HUDEP-2 (cell line): ENCODE data around the gene CDH13.

Experiments
- DNase-seq, 76 experiments: peaks; one replicate each; lab custom pipeline; 2025; ENCODE audit not compliant: unreplicated experiment in 76 of 76; lab: John Stamatoyannopoulos, UW

CDH13 gene

DNA sequence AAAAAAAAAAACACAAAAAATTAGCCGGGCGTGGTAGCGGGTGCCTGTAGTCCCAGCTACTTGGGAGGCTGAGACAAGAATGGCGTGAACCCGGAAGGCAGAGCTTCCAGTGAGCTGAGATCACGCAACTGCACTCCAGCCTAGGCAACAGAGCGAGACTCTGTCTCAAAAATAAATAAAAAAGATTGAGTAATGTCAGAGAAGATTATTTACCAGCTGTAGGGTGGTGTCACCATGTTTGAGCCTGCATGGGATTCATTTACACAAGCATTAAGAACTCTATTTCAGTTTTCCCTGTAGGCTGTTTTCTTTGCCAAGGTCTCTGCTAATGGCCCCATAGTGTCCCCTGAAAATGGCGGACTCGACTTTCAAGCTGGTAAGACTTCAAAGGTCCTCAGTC lies 575.0 kb downstream of the CDH13 start:
- DNase-seq = no peak

DNA sequence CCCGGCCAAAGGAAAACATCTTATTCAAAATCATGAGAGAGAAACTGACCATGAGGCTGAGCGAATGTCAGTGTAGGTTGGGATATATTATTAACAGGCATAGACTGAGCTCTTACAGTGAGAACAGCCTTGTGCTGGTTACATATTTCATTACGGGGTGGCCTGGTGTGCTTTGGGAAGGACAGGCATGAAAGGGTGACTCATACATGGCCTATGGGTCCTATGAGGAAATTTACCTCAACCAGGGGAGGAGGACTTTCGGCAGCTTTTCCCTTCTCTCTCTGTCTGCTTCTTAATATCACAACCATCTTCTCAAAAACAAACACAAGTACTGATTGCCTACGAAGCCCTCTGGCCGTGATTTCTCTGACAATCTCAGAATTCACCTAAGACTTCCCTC lies 579.1 kb downstream of the CDH13 start:
- DNase-seq = no peak

DNA sequence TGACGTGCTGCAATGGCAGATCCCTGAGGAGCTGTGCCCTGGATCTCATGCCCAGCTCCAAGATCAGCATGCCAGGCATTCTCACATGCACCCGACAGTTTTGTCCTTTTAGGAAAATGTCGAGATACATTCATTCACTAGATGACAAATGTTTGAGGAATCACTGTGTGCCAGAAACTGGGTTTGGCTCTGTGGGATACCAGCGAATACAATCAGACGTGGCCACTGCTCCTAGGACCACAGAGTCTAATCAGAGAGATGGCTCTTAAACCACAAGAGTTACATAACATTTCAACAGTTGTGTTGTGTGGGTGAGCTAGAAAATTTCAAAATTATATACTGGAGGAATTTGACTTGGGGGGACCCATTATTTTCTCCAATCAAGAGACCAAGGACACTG lies 579.7 kb downstream of the CDH13 start:
- DNase-seq = no peak

DNA sequence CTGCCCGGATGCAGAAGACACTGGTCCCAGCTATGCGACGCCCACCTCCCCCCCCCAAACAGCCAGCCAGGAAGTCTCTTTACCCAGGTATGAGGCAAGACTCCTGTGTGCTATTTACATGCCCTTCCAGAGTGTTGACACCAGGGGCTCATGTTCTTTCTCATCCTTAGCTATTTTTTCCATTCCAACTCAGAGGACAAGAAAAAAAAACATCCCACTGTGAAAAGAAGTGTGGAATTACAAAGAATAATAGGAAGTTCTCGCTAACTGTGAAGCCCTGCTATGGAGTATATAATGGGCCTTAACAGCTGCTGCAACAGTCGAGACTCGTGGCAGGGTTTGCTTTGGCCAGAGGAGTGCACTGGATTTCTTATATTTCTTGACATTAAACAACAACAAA lies 584.9 kb downstream of the CDH13 start:
- DNase-seq = no peak

DNA sequence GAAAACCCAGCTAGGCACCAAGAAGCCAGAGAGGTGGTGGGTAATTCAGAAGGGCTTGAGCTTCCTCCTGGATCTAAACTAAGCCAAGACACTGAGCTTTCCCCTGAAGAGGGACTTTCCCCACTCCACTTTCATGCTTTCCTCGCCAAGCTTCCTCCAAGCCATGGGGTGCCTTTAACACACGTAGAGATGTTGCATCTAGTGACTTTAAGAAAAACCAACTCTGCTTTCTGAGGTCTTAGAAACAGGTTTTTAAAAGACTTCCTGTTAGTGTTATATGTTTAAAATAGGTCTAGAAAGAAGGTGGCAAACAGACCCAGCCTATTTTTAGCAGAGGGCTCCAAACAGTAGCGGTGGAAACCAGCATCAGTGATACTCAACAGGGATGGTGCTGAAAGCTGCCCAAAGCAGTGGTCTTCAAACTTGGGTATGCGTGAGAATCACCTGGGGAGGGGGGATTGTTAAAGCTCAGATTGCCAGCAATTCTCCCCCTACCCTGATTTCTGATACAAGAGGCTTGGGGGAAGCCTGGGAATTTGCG lies 585.6 kb downstream of the CDH13 start:
- DNase-seq = no peak

DNA sequence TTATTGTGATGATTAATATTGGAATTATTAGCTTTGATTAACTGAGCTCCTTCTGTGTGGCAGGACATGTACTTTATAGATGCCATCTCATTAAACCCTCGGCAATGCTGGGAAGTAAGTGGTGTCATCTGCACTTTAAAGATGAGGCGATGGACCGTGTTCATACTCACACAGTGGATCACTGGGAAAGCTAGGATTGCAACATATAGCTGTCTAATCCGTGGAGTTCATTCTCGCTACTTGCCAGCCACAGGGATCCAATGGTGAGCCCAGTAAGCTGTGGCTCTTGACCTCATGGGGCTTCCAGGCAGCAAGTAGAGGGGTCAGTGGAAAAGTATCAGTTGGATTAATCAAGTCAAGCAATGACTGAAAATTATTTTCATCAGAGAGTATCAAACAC lies 587.9 kb downstream of the CDH13 start:
- no peak for DNase-seq

DNA sequence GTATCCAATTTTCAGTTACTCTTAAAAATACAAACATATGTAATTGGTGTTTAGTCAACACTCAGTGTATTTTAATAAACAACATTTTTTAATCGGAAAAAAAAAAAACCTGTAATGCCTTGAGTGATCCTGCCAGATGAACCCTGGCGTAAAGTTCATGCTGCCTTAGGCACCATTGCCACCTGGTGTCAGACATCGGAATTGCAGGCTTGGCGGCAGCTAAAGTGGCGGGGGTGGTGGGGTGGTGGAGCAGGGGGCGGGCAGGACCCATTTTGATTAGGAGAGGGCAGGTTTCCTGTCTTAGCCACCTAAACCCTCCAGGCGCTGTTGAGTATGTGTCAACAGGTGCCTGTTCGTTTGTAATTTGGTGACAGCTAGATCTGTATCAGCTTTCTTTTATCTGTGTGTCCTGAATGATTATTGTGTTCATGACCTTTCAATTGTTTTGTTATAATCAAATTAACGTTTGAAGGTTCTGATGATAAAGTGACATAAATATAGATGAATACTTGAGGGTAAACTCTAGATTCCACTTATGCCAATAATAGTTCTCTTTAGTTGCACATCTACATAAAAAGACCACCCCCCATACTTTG lies 588.7 kb downstream of the CDH13 start:
- DNase-seq = peak in 31 of 76 experiments; percentile 1 to 44 (median 20)

DNA sequence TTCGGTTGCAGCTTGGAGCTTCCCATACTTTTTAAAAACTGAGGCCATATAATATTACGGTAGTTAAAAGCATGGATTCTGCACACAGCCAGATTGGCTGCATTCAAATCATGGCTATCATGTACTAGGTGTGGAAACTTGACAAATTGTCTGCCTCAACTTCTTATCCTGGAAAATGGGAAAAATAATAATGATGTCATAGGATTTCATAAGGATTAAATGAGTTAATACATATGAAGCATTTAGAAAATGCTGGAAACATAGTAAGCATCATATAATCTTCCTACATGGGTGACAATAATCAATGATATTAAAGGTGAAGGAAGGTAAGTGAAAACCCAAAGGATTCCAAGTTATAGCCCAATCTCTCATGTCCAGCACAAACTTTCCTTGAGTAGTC lies 592.5 kb downstream of the CDH13 start:
- no peak for DNase-seq

DNA sequence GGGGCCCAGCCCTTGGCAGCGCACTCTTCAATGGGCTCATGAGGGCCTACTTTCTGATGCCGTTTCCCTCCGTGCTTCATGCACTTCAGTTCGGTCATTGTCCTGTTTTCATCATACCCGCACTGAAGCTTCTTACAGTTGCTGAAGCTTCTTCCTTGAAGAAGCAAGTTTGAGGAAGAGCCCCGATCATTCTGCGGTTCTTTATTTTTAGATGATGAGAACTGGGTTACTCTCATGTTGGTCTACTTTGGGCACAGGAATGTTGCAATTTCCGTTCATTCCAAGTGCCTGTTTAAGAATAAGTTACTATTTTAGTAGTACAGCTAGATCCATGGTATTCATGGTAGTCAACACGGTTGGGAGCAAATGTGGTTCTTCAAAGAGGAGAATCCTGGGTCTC lies 593.3 kb downstream of the CDH13 start:
- DNase-seq = no peak

DNA sequence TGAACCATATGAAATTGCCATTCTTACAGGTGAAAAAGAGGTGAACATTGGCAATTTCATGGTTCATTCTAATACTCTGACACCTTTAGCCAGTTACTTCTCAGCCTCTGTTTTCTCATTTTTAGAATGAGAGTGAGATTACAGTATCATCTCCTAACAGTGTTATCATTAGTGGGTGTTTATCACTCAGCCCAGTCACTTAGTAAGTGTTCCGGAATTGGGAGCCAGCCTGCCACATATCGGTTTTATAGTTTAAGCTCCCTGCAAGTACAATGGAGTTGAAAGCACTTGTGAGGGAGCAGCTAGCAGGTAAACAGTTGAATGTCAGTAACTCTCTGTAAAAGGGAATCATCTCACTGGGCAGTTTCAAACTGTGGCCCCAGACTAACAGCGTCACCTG lies 597.9 kb downstream of the CDH13 start:
- DNase-seq = no peak

DNA sequence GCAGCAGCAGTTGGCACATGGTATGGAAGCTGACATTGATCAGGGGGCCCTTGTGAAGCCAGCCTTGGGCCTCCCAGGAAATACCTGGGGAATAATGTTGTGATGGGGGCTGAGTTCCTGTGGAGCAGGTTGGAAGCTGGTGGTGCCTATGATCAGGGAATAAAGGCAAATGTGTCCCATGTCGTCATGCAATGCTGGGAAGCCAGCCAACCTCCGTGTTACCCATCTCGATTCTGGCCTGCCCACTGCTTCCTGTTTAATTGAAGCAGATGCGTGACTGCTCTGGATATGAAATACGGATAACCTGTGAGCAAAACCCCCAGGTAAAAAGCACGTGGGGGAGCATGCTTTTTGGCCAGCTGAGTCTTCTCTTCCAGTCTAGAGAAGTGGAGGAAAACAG lies 600.6 kb downstream of the CDH13 start:
- no peak for DNase-seq

DNA sequence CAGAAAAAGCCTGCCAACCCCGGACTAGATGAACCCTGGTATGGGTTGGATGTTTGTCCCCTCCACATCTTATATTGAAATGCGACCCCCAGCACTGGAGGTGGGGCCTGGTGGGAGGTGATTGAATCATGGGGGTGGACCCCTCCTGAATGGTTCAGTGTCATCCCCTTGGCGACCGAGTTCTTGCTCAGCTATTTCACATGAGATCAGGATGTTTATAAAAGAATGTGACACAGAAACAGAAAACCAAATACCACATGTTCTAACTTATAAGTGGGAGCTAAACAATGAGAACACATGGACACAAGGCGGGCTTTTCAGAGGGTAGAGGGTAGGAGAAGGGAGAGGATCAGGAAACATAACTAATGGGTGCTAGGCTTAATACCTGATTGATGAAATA lies 605.0 kb downstream of the CDH13 start:
- DNase-seq = no peak

DNA sequence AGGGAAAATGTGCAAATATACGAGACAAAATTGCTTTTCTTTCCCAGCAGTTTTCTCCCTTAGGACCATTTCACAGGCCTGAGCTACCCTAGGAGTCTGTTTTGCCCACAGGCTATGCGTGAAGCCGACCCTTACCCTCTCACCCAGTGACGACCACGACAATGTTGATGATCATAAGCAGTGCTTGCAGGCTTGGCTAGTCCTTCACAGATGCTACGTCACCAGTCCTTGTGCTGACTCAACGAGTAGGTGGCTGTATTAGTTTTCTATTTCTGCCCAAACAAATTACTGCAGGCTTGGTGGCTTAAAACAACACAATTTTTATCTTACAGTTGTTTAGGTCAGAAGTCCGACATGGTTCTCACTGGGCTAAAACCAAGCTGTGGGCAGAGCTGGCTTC lies 606.4 kb downstream of the CDH13 start:
- no peak for DNase-seq

DNA sequence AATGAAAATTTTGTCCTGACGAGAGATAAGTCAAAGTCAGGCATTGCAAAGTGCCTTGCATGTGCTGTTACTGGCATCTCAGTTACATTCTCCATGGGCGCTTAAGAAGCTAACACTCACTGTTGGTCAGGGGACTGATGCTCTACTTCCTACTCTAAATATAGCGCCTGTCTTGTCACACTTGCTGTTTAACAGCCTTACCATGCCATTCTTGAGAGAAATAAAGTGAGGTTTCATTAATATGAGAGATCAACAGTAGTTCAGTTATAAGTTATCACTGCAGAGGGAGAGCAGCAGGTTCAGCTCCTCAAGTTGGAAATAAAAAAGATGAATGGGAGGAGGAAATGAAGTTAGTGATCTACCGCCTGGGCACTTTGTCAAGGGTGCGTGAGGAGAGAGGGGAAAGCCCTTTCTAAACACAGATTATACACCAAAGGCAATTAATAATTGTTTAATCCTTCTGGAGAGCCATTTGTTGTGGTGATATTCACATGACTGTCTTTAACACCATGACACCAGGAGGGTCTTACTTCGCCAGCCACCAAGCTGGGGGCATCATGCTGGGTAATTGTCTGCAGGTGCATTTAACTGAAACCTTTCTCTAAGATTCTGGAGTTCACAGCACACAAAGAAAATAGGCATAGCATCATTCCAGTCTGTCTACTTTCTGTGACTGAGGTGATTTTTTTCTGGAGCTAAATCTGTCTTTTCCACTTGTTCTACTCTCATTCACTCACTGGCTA lies 612.4 kb downstream of the CDH13 start:
- no peak for DNase-seq

DNA sequence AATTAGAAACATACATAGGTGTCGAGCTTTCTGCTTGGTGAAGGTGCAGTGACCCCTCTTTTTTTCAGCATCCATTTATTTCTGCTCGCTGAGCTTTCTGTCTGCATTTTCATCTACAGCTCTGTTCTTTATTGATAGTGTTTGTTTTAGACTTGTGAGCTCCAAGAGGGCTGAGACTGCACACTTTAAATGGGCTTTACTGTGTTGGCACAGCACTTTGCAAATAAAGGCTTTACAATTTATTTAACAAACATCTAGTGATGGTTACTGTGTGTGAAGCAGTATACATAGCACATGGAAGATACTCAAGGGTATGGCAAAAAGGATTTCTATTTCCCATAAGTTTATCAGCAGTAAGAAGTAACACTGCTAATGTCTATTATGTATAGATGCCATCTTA lies 617.3 kb downstream of the CDH13 start:
- DNase-seq = no peak

DNA sequence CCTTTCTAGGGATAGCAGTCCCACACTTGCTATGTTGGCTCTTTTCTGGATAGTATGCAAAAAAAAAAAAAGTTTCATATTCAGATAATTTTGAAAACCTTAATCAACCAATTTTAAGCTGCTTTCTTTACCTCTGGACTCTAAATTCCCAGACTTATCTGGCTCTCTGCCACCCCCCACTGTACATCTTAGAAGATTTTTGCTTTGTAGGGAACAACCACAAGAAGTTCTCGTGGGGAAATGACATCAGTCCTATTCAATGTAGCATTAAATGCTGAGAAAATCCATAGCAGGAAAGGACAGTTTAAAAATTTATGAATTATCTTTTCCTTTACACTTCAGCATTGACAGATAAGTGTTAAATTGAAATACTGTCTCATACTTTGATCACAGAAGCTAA lies 618.3 kb downstream of the CDH13 start:
- no peak for DNase-seq

DNA sequence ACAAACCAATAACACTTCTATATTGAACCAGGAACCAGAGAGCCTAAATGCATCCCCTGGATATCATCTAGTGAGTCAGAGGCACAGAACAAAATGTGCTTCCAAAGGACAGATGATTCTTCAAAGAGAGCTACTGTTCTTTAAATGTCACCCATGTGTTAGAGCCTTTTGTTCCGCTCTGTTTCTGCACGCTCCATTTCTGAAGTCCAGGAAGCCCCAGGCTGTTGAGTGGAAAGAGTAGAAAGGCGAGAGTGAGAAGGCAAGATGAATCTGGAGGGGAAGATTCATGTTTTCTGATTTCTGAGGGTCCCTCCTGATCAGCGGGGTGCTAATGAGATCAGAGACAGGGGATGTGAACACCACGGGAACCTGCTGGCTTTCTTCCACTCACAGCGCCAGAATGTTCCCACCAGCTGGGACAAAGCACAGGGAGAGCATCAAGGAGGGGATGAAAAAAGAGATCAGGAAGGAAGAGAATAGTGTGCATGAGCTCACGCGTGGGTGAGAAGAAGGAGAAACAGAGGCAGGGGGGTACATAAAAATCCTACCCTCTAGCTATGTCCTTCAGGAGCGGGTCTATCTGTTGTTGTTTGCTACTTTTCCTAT lies 621.1 kb downstream of the CDH13 start:
- DNase-seq = no peak

DNA sequence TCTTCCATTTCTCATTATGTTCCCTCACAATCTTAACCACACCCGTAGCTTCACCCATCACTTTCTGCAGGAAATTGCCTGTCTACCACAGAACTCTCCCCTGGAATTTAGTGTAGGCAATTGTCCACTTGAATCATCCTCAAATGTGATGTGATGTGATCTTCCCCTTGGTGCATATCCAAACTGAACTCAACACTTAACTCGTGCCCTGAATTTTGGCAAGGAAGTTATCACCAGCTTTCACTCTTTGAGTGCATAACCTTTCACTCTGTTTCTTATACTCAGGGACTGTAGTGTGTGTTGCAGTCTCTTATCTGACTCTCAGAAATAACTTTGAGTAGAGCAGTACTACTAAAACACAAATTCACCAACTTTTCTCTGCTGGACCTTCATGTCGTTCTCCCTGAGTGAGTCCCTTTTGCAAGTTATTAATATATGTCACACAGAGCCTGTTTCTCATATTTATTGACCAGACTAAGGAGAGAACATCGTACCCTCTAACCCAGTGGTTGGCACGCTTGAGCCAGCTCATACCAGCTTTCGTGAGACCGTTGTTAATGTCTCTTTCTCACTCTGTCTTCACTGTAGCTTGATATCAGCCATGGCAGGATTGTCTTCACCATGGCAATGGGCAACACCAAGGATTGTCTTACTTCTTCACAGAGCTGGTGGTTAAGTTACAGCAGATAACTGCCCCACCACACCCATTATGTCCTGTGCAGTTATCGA lies 622.1 kb downstream of the CDH13 start:
- DNase-seq = no peak

DNA sequence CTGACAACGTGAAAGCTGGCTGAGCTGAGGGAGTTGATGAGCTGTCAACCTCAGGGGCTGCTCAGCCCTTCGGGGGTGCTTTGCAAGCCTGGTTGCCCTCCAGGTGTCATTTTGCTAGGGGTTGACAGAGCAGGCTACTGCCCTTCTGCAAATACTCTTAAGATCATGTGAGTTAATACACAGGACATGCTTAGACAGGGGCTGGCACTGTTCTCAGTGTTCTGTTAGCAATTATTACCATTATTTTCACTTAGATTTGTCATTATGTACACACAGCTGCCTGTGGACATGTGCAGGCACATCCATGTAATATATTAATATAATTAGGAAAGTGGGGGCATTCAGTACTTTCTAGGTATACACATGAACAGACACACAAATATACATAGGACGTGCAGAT lies 626.8 kb downstream of the CDH13 start:
- no peak for DNase-seq

DNA sequence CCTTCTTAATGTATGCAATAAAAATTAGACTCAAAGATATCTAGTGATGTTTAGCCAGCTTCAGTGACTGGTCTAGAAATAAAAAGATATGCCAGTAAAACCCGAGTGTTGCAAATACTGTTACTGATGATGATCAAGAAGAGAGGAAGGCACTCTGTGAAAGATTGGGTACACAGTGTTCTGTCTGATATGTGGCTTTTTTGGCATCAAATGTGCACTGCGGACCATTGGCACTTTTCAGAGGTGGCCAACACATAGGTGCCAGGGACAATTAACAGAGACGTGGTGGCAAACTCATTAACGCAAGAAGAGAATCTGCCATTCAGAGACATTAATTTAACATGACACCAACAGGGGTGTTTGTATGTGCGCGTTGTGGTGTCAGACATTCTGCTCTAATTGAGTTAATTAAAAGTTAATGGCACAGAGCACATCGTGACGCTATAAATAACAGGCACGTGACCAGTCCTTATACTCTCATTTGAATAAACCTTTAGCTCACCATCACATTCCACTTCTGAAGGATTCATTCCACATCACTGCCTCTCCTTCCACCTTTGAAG lies 631.7 kb downstream of the CDH13 start:
- no peak for DNase-seq
